Measurements from ENCODE around the gene ACTN1. TPM values are rescaled to one million over a fixed set of nuclear protein-coding genes. Genes with fewer than 3 reads are reported as not detected.

The ACTN1 gene
- total and polyA plus RNA-seq, 10 of the 15 experiments (the other 5 are each of a cell fraction or from before 2014, with no cell fraction given), result 0.14 to 39.4 (median 2.6) TPM

GRCh38 chr14:69027242-69027913, 48.3 kb upstream of the ACTN1 start:
- ATAC-seq (no peak), DNase-seq (ENCODE audit: low read depth, low spot score) (no peak), FAIRE-seq (no peak)
- no peaks in the 10 kb centered on the region for H4K20me1 ChIP-seq (ENCODE audit: control insufficient read depth, insufficient read depth)
- no peaks in the 10 kb centered on the region for H3K4me1 ChIP-seq (ENCODE audit: control insufficient read depth, insufficient read depth, low read length)
- no peaks in the 10 kb centered on the region for H3K79me2 ChIP-seq (ENCODE audit: control insufficient read depth, insufficient read depth, low read length)
- no peaks in the 10 kb centered on the region for H3K36me3 ChIP-seq (ENCODE audit: control insufficient read depth in 2 of 2, insufficient read depth in 2 of 2, low read length in 1 of 2)
- in situ Hi-C loops (cut with MboI) (no loop called here), intact Hi-C loops (cut with micrococcal nuclease; ENCODE audit: unreplicated experiment) (no loop called here)
- H3K27me3 ChIP-seq (replicated peaks in 1 of 2; ENCODE audit: control insufficient read depth in 2 of 2, insufficient read depth in 2 of 2, low read length in 1 of 2), result no peaks in the 10 kb centered on the region; a peak in 1 of 4 replicates
- no peak overlapping the region for H2AFZ ChIP-seq (ENCODE audit: control insufficient read depth, low read depth, low read length)
- 0% methylated on average over 1 of the region's 1 CpG for WGBS (ENCODE audit: insufficient coverage, insufficient replicate concordance, low lambda C conversion rate, missing lambda C conversion rate)
- H3K4me2 ChIP-seq (ENCODE audit: control insufficient read depth, insufficient read depth), result no peak overlapping the region
- TF ChIP-seq CHD1 (IDR thresholded peaks at IDR 0.05; ENCODE audit: low read depth, low read length) (no peak), MEF2B (IDR thresholded peaks at IDR 0.05; ENCODE audit: partially characterized antibody, poor library complexity, severe bottlenecking) (no peak), ZSCAN29 (IDR thresholded peaks at IDR 0.05) (no peak), ZNF207 (IDR thresholded peaks at IDR 0.05; ENCODE audit: borderline replicate concordance) (no peak)
- no peak overlapping the region for H3K9ac ChIP-seq (ENCODE audit: control insufficient read depth, insufficient read depth, low read length)
- POLR2A ChIA-PET, result no interaction called here
- no peaks in the 10 kb centered on the region for H3K9me3 ChIP-seq (replicated peaks; ENCODE audit: control insufficient read depth, insufficient read depth, low read length)
- no TSS peak for BruUV-seq (replicated peaks)
- no peak overlapping the region for H3K27ac ChIP-seq (ENCODE audit: control insufficient read depth, insufficient read depth)
- SMC1A ChIA-PET (ENCODE audit: uncharacterized antibody, unreplicated experiment), result interaction anchor here (1.2 kb wide), 1 partner anchor 41 kb away, joined by 4 read pairs; no protein-coding TSS in a partner anchor
- CTCF ChIA-PET, result interaction anchor here (0.6 to 1.3 kb wide), 3 partner anchors 10 to 406 kb away, joined by 3 read pairs; no protein-coding TSS in a partner anchor
- RAD21 ChIA-PET (ENCODE audit: unreplicated experiment), result no interaction called here
- H3K4me3 ChIP-seq, result no peak overlapping the region

DNA sequence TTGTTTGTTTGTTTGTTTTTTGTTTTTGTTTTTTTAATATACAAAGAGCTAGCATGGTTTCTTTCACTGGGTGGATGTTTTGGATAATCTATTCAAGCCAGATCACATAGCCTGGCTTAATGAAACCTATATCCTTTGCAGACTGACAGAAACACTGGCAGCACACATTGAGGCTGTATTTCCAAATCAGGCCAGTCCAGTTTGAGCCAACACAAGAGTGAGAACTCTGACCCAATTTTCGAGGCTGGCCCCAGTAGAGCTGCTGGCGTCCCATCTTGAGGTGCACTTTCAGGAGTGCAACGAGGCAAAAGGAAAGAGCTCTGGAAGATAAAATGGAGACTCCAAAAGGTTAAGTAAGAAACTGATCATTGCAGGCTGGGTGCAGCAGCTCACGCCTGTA, 43.9 kb upstream of the ACTN1 start:
- ChIA-PET POLR2A (no interaction called here), RAD21 (ENCODE audit: unreplicated experiment) (no interaction called here), CTCF (no interaction called here), SMC1A (ENCODE audit: uncharacterized antibody, unreplicated experiment) (no interaction called here)
- Histone ChIP-seq H3K27ac (ENCODE audit: control insufficient read depth, insufficient read depth) (no peak overlapping the region), H2AFZ (ENCODE audit: control insufficient read depth, low read depth, low read length) (no peak overlapping the region), H3K27me3 (replicated peaks in 1 of 2; ENCODE audit: control insufficient read depth in 2 of 2, insufficient read depth in 2 of 2, low read length in 1 of 2) (no peaks in the 10 kb centered on the region; a peak in 2 of 4 replicates), H3K4me2 (ENCODE audit: control insufficient read depth, insufficient read depth) (no peak overlapping the region), H3K79me2 (ENCODE audit: control insufficient read depth, insufficient read depth, low read length) (no peaks in the 10 kb centered on the region), H4K20me1 (ENCODE audit: control insufficient read depth, insufficient read depth) (no peaks in the 10 kb centered on the region), H3K9ac (ENCODE audit: control insufficient read depth, insufficient read depth, low read length) (no peak overlapping the region), H3K4me3 (no peak overlapping the region), H3K9me3 (replicated peaks; ENCODE audit: control insufficient read depth, insufficient read depth, low read length) (no peaks in the 10 kb centered on the region), H3K36me3 (ENCODE audit: control insufficient read depth in 2 of 2, insufficient read depth in 2 of 2, low read length in 1 of 2) (no peaks in the 10 kb centered on the region), H3K4me1 (ENCODE audit: control insufficient read depth, insufficient read depth, low read length) (no peaks in the 10 kb centered on the region)
- ATAC-seq, result no peak
- no peak for DNase-seq (ENCODE audit: low read depth, low spot score)
- in situ Hi-C loops (cut with MboI), result no loop called here
- no peak for FAIRE-seq
- 27% methylated on average over 4 of the region's 4 CpGs for WGBS (ENCODE audit: insufficient coverage, insufficient replicate concordance, low lambda C conversion rate, missing lambda C conversion rate)
- BruUV-seq (replicated peaks), result no TSS peak
- intact Hi-C loops (cut with micrococcal nuclease; ENCODE audit: unreplicated experiment), result no loop called here
- TF ChIP-seq POLR2A (IDR thresholded peaks at IDR 0.05; ENCODE audit: low read depth, low read length) (no peak), SIN3A (IDR thresholded peaks at IDR 0.05; ENCODE audit: low read depth, low read length) (no peak), SIX5 (IDR thresholded peaks at IDR 0.05; ENCODE audit: low read depth, low read length, severe bottlenecking) (no peak), MEF2B (IDR thresholded peaks at IDR 0.05; ENCODE audit: partially characterized antibody, poor library complexity, severe bottlenecking) (no peak), BRCA1 (IDR thresholded peaks at IDR 0.05; ENCODE audit: low read depth, low read length) (no peak), HCFC1 (IDR thresholded peaks at IDR 0.05; ENCODE audit: low read length) (no peak), TCF3 (IDR thresholded peaks at IDR 0.05; ENCODE audit: borderline replicate concordance, insufficient read depth, low read depth, low read length) (no peak), RUNX3 (IDR thresholded peaks at IDR 0.05; ENCODE audit: low read length) (no peak), CBX3 (IDR thresholded peaks at IDR 0.05; ENCODE audit: borderline replicate concordance, low read depth) (no peak), TCF7 (IDR thresholded peaks at IDR 0.05; ENCODE audit: borderline replicate concordance) (no peak), EP300 (IDR thresholded peaks at IDR 0.05; ENCODE audit: borderline replicate concordance in 1 of 2, control insufficient read depth in 1 of 2, low read depth in 2 of 2, low read length in 2 of 2) (no peak), IRF4 (IDR thresholded peaks at IDR 0.05; ENCODE audit: low read depth, low read length) (no peak)
- TF ChIP-seq, protein P1, sequence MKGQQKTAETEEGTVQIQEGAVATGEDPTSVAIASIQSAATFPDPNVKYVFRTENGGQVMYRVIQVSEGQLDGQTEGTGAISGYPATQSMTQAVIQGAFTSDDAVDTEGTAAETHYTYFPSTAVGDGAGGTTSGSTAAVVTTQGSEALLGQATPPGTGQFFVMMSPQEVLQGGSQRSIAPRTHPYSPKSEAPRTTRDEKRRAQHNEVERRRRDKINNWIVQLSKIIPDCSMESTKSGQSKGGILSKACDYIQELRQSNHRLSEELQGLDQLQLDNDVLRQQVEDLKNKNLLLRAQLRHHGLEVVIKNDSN (IDR thresholded peaks at IDR 0.05; ENCODE audit: borderline replicate concordance, extremely low read length, insufficient read depth, low read depth, low read length), result no peak
- TF ChIP-seq, protein P2, sequence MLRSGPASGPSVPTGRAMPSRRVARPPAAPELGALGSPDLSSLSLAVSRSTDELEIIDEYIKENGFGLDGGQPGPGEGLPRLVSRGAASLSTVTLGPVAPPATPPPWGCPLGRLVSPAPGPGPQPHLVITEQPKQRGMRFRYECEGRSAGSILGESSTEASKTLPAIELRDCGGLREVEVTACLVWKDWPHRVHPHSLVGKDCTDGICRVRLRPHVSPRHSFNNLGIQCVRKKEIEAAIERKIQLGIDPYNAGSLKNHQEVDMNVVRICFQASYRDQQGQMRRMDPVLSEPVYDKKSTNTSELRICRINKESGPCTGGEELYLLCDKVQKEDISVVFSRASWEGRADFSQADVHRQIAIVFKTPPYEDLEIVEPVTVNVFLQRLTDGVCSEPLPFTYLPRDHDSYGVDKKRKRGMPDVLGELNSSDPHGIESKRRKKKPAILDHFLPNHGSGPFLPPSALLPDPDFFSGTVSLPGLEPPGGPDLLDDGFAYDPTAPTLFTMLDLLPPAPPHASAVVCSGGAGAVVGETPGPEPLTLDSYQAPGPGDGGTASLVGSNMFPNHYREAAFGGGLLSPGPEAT (IDR thresholded peaks at IDR 0.05; ENCODE audit: low read depth), result no peak

All from GM12878 (cell line).